Left lung (tissue), 10 donors: ENCODE data around the gene ZCCHC17. TPM values are rescaled to one million over a fixed set of nuclear protein-coding genes. Genes with fewer than 3 reads are reported as not detected.

Source experiments
- ATAC-seq: fragments of 200-7000 bp; cut with Tn5 transposase; one replicate; pipeline ENCODE4 v1.9.1; 2020; ENCODE audit warnings: moderate library complexity
- DNase-seq, 4 donors: peaks; one replicate each; pipeline ENCODE4 v3.0.0-alpha.2; 2013 to 2020
- H3K27ac ChIP-seq, 2 donors: fragments of 200-600 bp; sonication (generic) in 1 of 2; one replicate each; pipeline versions ENCODE4 v1.5.0 to v1.8.0; 2020 to 2021
- H3K27me3 ChIP-seq, 2 donors: fragments of 200-600 bp; sonication (generic) in 1 of 2; one replicate each; pipeline versions ENCODE4 v1.5.0 to v1.8.0; 2020 to 2021
- H3K36me3 ChIP-seq, 2 donors: fragments of 200-600 bp; sonication (generic) in 1 of 2; one replicate each; pipeline versions ENCODE4 v1.5.0 to v1.8.0; 2020 to 2021
- H3K4me1 ChIP-seq, 2 donors: fragments of 200-600 bp; one replicate each; pipeline ENCODE4 v1.8.0; 2021
- H3K4me3 ChIP-seq, 2 donors: fragments of 200-600 bp; sonication (generic) in 1 of 2; one replicate each; pipeline versions ENCODE4 v1.5.0 to v1.8.0; 2020 to 2021; ENCODE audit warnings: mild to moderate bottlenecking in 1 of 2
- H3K9me3 ChIP-seq, 2 donors: fragments of 200-600 bp; sonication (generic) in 1 of 2; one replicate each; pipeline versions ENCODE4 v1.5.0 to v1.8.0; 2020 to 2021
- intact Hi-C, 2 donors: fragments of 100-400 bp; cut with DNase I; formaldehyde crosslinking; loops; one replicate each; pipeline versions ENCODE4 v1.11.2 to v1.14.2; 2022
- polyA plus RNA-seq, 6 donors: library from polyadenylated mRNA; unstranded; fragments of 120-200 nt; gene quantifications; one replicate each; pipeline ENCODE4 v1.2.1, GENCODE V29; 2013; ENCODE audit not compliant: insufficient read length in 6 of 6
- total RNA-seq, 2 donors: library from RNA; stranded (reverse); fragmentation: NEBNext Ultra II Directional; extraction: Animal tissue kit (Norgen Biotek cat#: 25700); gene quantifications; one replicate each; pipeline ENCODE4 v1.2.1, GENCODE V29; 2021
- TF ChIP-seq, protein P1 (sequence below), 2 donors: fragments of 200-600 bp; sonication (generic) in 1 of 2; IDR thresholded peaks; one replicate each; pipeline versions ENCODE4 v1.5.0 to v1.8.0; 2021; ENCODE audit warnings: antibody characterized with exemption in 2 of 2
- donor health status: DM: no; HTN: yes; CAD: no.
- donor health status: DM: no; HTN: no; CAD: no.

The ZCCHC17 gene
- total and polyA plus RNA-seq, 8 donors, result 20.1 to 51.7 (median 43.8) TPM

DNA sequence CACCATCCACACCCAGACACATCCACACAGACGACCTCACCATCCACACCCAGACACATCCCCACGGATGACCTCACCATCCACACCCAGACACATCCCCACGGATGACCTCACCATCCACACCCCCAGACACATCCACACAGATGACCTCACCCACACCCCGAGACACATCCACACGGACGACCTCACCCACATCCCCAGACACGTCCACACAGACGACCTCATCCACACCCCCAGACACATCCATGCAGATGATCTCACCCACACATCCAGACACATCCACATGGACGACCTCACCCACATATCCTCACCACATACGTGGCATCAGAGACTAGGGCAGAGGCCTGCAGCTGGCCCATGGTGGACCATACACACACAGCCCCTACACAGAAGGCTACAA lies 90.8 kb downstream of the ZCCHC17 start:
- Histone ChIP-seq H3K27me3 (no peaks in the 10 kb centered on the region), H3K27ac (no peak overlapping the region), H3K36me3 (no peaks in the 10 kb centered on the region), H3K4me3 (no peak overlapping the region), H3K4me1 (no peaks in the 10 kb centered on the region), H3K9me3 (no peaks in the 10 kb centered on the region)
- TF ChIP-seq, protein P1, sequence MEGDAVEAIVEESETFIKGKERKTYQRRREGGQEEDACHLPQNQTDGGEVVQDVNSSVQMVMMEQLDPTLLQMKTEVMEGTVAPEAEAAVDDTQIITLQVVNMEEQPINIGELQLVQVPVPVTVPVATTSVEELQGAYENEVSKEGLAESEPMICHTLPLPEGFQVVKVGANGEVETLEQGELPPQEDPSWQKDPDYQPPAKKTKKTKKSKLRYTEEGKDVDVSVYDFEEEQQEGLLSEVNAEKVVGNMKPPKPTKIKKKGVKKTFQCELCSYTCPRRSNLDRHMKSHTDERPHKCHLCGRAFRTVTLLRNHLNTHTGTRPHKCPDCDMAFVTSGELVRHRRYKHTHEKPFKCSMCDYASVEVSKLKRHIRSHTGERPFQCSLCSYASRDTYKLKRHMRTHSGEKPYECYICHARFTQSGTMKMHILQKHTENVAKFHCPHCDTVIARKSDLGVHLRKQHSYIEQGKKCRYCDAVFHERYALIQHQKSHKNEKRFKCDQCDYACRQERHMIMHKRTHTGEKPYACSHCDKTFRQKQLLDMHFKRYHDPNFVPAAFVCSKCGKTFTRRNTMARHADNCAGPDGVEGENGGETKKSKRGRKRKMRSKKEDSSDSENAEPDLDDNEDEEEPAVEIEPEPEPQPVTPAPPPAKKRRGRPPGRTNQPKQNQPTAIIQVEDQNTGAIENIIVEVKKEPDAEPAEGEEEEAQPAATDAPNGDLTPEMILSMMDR (IDR thresholded peaks at IDR 0.05), result no peak
- intact Hi-C loops, result no loop called here
- no peak for DNase-seq
- no peak for ATAC-seq

- no peaks in the 10 kb centered on the region for H3K36me3 ChIP-seq
- ATAC-seq, result no peak
- H3K27ac ChIP-seq, result no peak overlapping the region
Measured at GRCh38 chr1:31389616-31390015, 92.8 kb downstream of the ZCCHC17 start.

DNA sequence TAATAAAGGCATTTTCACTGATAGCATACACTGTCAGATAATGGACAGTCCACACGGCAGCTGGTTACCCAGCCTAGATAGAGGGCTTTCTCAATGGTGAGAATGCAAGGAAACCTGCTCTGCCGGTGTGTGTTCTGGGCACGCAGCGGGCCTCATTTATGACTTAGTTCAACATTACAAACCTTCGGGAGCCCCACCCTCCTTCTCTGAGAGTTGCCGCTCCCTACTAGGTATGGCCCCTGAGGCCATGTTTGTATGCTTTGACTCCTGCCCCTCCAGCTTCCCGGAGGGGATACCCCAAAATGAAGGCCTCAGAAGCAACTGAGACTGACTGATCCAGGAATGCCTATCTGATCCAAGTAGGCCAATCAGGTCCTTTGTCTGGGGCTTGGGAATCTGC lies 93.2 kb downstream of the ZCCHC17 start:
- DNase-seq, result peak in 2 of 4 donors; percentile 56 to 75
- ATAC-seq, result peak; percentile 75
- Histone ChIP-seq H3K36me3 (no peaks in the 10 kb centered on the region), H3K4me3 (no peak overlapping the region), H3K4me1 (peaks cover 7 to 9% of the 10 kb centered on the region in 2 donors), H3K27me3 (peaks cover 0 to 4% of the 10 kb centered on the region in 2 donors), H3K9me3 (no peaks in the 10 kb centered on the region), H3K27ac (no peak overlapping the region)
- intact Hi-C loops, result no loop called here
- TF ChIP-seq, protein P1 (IDR thresholded peaks at IDR 0.05), result no peak

More at GRCh38 chr1:31389616-31390015, 92.8 kb downstream of the ZCCHC17 start:
- Histone ChIP-seq H3K27me3 (no peaks in the 10 kb centered on the region), H3K4me1 (peaks cover 3 to 5% of the 10 kb centered on the region in 2 donors), H3K9me3 (no peaks in the 10 kb centered on the region), H3K4me3 (no peak overlapping the region)
- TF ChIP-seq, protein P1 (IDR thresholded peaks at IDR 0.05), result no peak
- no peak for DNase-seq
- intact Hi-C loops, result no loop called here

- peaks cover 7 to 21% of the 10 kb centered on the region in 2 donors for H3K4me1 ChIP-seq
- H3K9me3 ChIP-seq, result no peaks in the 10 kb centered on the region
- no peak overlapping the region for H3K27ac ChIP-seq
- H3K27me3 ChIP-seq, result peaks cover 0 to 4% of the 10 kb centered on the region in 2 donors
- ATAC-seq (no peak), DNase-seq (no peak)
- TF ChIP-seq, protein P1 (IDR thresholded peaks at IDR 0.05), result no peak
- no peaks in the 10 kb centered on the region for H3K36me3 ChIP-seq
- intact Hi-C loops, result no loop called here
- H3K4me3 ChIP-seq, result no peak overlapping the region
Measured at GRCh38 chr1:31393463-31393862, 96.6 kb downstream of the ZCCHC17 start.

DNA sequence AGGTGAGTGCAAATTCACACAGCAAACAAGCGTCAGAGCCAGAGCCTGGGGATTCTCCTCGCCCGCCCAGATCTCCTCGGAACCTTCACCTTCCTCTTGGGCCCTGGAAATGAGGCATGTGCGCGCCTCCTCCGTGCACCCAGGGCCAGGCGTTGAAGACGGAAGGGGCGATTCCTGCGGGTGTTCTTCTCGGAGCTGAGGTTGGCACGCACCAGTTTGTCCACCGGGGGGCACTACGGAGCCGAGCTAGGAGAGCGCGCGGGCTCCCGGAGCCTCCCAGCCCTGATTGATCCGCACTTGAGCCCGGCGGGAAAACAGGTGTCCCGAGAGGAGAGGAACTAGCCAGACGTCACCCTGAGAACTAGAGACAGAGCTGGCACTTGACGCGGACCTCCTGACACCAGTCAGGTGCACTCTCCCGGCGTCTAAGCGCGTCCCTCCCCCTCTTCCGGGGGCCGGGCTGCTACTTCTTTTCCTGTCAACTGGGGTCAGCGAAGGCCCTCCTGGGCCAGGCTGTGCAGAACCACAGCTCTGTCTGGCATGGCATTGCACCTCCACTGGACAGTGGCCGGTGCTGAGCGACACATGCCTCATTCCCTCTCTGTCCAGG lies 97.9 kb downstream of the ZCCHC17 start:
- Histone ChIP-seq H3K9me3 (no peaks in the 10 kb centered on the region), H3K4me3 (peak overlapping the region; percentile 11 to 30), H3K27me3 (peaks cover 0 to 4% of the 10 kb centered on the region in 2 donors), H3K27ac (no peak overlapping the region), H3K4me1 (peaks cover 7 to 21% of the 10 kb centered on the region in 2 donors), H3K36me3 (no peaks in the 10 kb centered on the region)
- ATAC-seq (peak; percentile 97), DNase-seq (peak; percentile 55 to 95 (median 86))
- intact Hi-C loops, result no loop called here
- TF ChIP-seq, protein P1 (IDR thresholded peaks at IDR 0.05), result peak; percentile 88 to 96
